Measurements from ENCODE around the gene BAIAP2.

- TF ChIP-seq CTCF (conservative IDR thresholded peaks at IDR 0.05) = no peak
- TF ChIP-seq ZFX (IDR thresholded peaks at IDR 0.05) = no peak
Observed at GRCh38 chr17:81063106-81064093, 28.4 kb downstream of the BAIAP2 start.

Measured in C4-2B (cell line).